Myocyte (in vitro differentiated cells): Measurements from ENCODE around the gene FRRS1. TPM values are rescaled to one million over a fixed set of nuclear protein-coding genes. Genes with fewer than 3 reads are reported as not detected.
A peak's percentile ranks its signal among the peaks of the same experiment; 100 is the strongest.

Source experiments
- DNase-seq: peaks from one replicate; pipeline ENCODE4 v3.0.0-alpha.2; 2012; ENCODE audit warnings: low read depth
- total RNA-seq: library from RNA; depleted of rRNA; stranded (reverse); fragments of >200 nt; gene quantifications from 2 replicates; pipeline ENCODE4 v1.2.3, GENCODE V29; 2014

FRRS1 gene
- total RNA-seq, 1 donor from 2014 or later = 5.6 TPM

- DNase-seq = no peak
Measured at GRCh38 chr1:99676876-99677275, 89.6 kb downstream of the FRRS1 start.

DNA sequence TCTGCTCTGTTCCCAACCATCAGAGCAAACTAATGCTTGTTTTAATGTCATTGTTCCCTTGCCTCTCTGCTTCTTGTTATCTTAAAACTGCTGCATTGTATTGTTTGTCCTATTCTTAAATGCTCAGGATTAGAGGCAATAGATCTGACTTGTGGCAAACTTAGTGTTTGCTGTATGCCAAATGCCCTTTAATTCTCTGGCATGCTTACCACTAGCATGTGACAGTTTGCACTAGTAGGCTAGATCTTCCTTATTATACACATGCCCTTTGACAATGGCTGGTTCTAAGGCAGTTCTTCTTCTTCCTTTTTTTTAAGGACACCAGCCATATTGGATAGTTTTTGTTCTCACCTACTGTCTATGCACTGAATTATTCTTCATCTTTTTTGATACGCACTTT lies 90.4 kb downstream of the FRRS1 start:
- no peak for DNase-seq

GRCh38 chr1:99675292-99675691 lies 91.1 kb downstream of the FRRS1 start:
- peak; percentile 88 for DNase-seq

DNA sequence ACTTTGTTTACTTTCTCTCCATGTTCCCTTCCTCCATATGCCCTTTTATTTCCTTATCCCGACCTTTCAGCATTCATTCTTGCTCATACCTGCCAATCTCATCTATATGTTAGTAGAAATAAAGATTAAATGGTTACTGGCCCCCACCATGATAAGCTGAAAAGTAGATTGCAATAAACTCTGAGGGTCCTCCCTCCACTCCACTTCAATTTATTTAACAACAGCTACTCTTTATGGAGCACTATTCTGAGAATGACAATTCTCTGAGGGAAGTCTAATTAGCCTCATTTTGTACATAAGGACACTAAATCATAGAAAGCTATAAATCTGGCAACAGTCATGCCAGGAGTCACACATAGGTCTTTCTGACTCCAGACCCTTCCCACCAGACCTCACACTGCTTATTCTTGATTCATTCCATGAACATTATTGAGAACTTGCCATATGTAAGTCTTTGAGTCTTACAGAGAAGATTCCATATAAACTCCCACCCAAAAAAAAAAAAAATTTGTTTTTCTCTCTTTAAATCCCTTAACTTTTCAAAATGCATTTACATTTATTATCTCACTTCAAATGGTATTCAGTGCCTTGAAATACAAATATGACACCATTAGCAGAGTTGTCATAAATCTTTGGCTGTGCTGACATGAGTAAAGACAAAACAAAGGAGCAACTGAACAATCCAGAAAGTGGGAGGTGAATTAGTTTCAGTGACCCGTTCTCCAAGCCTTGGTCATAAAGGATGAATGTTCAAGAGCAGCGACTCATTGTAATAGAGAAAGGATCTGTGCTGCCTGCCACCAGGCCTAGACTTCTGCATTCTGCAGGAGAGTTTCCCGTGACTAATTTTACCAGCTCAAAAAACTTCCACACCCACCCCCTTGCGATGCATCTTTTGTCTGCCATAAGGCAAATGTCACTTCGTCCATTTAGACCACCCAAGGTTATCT lies 92.0 kb downstream of the FRRS1 start:
- DNase-seq = no peak

- DNase-seq = no peak
Measured at GRCh38 chr1:99673315-99673714, 93.1 kb downstream of the FRRS1 start.

GRCh38 chr1:99672530-99673213 lies 93.8 kb downstream of the FRRS1 start:
- DNase-seq = peak; percentile 84

DNA sequence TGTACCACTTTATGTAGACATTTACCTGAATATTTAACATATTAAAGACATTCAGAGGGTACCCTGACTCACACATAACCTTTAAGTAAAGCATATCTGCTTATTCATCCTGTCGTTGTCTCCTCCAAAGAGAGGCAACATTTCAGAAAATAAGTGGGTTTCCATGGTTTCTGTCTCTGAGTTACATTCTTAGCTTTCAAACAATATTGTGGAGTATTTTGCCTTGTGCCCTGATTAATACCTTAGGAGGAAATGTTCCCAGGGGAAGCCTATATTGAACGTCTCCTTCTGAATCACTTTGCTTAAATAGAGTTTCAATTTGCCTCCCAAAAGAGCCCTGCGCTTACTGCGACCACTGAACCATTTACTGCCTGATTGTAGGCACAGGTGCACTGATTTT lies 94.4 kb downstream of the FRRS1 start:
- DNase-seq = no peak

DNA sequence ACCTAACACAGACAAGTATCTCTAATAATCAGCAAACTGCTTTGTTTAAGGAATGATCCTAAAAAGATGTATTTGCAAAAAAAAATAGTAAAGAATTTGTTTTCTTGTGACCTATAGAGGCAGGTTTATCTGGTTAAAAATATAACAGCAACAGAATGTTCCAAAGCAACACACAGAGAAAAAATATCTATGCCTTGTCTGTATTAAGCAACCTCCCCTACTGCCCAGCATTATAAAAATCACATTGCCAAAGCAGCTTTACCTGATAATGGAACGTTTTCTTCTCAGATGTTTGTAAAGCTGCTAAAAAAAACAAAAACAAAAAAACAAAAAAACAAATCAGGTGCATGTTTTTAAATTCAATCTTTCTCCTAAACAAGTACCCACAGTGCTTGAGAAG lies 95.9 kb downstream of the FRRS1 start:
- no peak for DNase-seq

DNA sequence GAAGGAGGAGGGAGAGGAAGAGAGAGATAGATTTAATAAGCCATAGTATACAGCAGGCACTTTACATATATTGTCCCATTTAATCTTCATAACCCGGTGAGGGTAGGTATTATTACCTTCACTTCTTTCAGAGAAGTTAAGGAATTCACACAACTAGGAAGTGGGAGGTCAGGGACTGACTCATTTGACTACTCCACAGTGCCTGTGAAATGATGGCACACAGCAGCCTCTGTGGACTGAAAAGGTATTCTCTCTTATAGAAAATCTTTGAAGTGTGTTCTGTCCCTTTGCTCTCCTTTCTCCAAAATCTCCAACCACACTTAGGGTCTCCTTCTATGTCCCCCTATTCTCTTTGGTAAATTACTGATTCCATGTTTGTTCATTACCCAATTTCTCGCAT lies 96.6 kb downstream of the FRRS1 start:
- DNase-seq = no peak

- no peak for DNase-seq
Measured at GRCh38 chr1:99669376-99669775, 97.1 kb downstream of the FRRS1 start.

GRCh38 chr1:99665212-99665611 lies 101.2 kb downstream of the FRRS1 start:
- no peak for DNase-seq

- no peak for DNase-seq
Measured at GRCh38 chr1:99663501-99663900, 102.9 kb downstream of the FRRS1 start.

GRCh38 chr1:99662539-99663080 lies 103.8 kb downstream of the FRRS1 start:
- no peak for DNase-seq

GRCh38 chr1:99661780-99662179 lies 104.7 kb downstream of the FRRS1 start:
- DNase-seq = no peak

GRCh38 chr1:99660496-99660895 lies 105.9 kb downstream of the FRRS1 start:
- DNase-seq = no peak

GRCh38 chr1:99659755-99660210 lies 106.7 kb downstream of the FRRS1 start:
- peak; percentile 78 for DNase-seq

Other genes with a start within 250 kb of the FRRS1 start
- gene PALMD, start 120.5 kb downstream of the FRRS1 start, total RNA-seq = 106 and 140 TPM in 2 replicates
- gene AGL, start 83.7 kb upstream of the FRRS1 start, total RNA-seq = 30.3 and 82.8 TPM in 2 replicates
- 17.5 and 22.6 TPM in 2 replicates for gene SLC35A3, start 203.4 kb upstream of the FRRS1 start, total RNA-seq